Measurements from ENCODE around the gene RSRC1.

DNA sequence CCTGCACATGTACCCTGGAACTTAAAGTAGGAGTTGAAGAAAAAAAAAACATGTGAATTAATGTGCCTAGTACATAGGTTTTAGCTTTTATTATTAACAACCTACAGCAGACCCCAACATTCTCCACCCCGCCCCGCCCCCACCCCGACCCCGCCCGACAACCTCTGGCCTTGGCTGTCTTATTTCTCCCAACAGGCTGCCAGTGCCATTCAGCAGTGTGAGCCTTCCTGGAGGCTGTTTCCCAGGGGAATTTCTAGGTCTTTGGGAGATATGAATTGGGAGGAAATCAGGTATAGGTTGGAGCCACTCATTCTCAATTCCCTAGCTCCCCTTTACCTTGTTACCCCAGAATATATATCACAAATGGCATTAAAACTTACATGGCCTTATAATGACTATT, 452.8 kb downstream of the RSRC1 start:
- TF ChIP-seq, protein P1, sequence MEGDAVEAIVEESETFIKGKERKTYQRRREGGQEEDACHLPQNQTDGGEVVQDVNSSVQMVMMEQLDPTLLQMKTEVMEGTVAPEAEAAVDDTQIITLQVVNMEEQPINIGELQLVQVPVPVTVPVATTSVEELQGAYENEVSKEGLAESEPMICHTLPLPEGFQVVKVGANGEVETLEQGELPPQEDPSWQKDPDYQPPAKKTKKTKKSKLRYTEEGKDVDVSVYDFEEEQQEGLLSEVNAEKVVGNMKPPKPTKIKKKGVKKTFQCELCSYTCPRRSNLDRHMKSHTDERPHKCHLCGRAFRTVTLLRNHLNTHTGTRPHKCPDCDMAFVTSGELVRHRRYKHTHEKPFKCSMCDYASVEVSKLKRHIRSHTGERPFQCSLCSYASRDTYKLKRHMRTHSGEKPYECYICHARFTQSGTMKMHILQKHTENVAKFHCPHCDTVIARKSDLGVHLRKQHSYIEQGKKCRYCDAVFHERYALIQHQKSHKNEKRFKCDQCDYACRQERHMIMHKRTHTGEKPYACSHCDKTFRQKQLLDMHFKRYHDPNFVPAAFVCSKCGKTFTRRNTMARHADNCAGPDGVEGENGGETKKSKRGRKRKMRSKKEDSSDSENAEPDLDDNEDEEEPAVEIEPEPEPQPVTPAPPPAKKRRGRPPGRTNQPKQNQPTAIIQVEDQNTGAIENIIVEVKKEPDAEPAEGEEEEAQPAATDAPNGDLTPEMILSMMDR (IDR thresholded peaks at IDR 0.05 in 8 of 11, conservative IDR thresholded peaks at IDR 0.05 in 3 of 11) = no peak
- no peak for TF ChIP-seq POLR2AphosphoS5 (IDR thresholded peaks at IDR 0.05)

All from spleen (tissue), 7 donors.